ENCODE data around the gene GRIA3. TPM values are rescaled to one million over a fixed set of nuclear protein-coding genes. Genes with fewer than 3 reads are reported as not detected.

Gene GRIA3
- total RNA-seq, 4 donors from 2014 or later = 0.19 to 1.1 (median 0.55) TPM

- TF ChIP-seq, protein P1, sequence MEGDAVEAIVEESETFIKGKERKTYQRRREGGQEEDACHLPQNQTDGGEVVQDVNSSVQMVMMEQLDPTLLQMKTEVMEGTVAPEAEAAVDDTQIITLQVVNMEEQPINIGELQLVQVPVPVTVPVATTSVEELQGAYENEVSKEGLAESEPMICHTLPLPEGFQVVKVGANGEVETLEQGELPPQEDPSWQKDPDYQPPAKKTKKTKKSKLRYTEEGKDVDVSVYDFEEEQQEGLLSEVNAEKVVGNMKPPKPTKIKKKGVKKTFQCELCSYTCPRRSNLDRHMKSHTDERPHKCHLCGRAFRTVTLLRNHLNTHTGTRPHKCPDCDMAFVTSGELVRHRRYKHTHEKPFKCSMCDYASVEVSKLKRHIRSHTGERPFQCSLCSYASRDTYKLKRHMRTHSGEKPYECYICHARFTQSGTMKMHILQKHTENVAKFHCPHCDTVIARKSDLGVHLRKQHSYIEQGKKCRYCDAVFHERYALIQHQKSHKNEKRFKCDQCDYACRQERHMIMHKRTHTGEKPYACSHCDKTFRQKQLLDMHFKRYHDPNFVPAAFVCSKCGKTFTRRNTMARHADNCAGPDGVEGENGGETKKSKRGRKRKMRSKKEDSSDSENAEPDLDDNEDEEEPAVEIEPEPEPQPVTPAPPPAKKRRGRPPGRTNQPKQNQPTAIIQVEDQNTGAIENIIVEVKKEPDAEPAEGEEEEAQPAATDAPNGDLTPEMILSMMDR (IDR thresholded peaks at IDR 0.05) = no peak
- ATAC-seq (ENCODE audit: low FRiP score) = no peak
- no peak for DNase-seq (ENCODE audit: low spot score)
Measured at GRCh38 chrX:123157586-123157985, 26.5 kb upstream of the GRIA3 start.

DNA sequence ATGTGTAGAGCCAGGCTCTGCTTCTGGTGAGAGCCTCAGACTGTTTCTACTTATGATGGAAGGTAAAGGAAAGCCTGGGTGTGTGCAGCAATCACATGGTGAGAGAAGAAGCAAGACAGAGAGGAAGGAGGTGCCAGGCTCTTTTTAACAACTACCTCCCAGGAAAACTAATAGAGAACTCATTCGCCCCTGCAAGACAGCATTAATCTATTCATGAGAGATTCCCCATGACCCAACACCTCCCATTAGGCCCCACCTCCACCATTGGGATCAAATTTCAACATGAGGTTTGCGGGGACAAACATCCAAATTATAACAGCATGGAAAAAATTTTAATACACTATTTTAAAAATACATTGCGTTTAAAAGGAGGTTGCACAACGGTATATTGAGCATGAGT is 24.7 kb upstream of the GRIA3 start:
- no peak for DNase-seq (ENCODE audit: low spot score)
- ATAC-seq (ENCODE audit: low FRiP score) = no peak
- TF ChIP-seq, protein P1 (IDR thresholded peaks at IDR 0.05) = no peak

DNA sequence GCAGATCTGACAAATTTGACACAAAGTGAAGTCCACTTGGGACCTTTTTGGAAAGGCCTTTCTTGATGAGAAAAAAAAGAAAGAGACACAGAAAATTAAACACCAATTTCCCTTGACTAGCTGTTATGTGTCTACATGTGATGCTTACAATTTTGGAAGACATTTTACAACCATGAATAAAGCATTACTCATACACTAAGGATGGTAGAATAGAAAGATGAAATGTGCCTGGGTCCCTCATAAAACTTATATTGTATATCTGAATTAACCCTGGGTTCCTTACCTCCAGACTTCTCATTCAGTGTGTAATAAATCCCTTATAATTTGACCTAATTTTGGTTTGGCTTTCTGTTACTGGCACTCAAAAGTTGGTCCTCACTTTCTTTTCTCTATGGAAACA is 16.5 kb upstream of the GRIA3 start:
- no peak for ATAC-seq (ENCODE audit: low FRiP score)
- TF ChIP-seq, protein P1 (IDR thresholded peaks at IDR 0.05) = no peak
- no peak for DNase-seq (ENCODE audit: low spot score)

GRCh38 chrX:123169247-123169901 is 14.7 kb upstream of the GRIA3 start:
- DNase-seq (ENCODE audit: low spot score) (no peak), ATAC-seq (ENCODE audit: low FRiP score) (no peak)
- TF ChIP-seq, protein P1 (IDR thresholded peaks at IDR 0.05) = no peak

GRCh38 chrX:123170546-123170945 is 13.5 kb upstream of the GRIA3 start:
- ATAC-seq (ENCODE audit: low FRiP score) (no peak), DNase-seq (ENCODE audit: low spot score) (no peak)
- TF ChIP-seq, protein P1 (IDR thresholded peaks at IDR 0.05) = no peak

DNA sequence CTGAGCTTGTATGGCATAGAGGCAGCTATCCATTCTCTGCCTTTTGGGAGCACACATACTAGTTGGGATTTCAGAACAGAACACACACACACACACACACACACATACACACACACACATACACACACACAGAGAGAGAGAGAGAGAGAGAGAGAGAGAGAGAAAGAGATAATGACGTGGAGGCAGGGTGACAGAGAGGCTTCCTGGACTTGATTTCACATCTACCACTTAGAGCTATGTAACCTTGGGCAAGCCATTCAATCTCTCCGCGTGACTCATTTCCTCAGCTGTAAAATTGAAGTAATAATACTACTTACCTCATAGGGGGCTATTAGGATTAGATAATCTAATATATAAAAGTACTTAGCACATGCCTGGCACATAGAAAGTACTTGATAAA is 12.3 kb upstream of the GRIA3 start:
- no peak for ATAC-seq (ENCODE audit: low FRiP score)
- no peak for DNase-seq (ENCODE audit: low spot score)
- TF ChIP-seq, protein P1 (IDR thresholded peaks at IDR 0.05) = no peak

DNA sequence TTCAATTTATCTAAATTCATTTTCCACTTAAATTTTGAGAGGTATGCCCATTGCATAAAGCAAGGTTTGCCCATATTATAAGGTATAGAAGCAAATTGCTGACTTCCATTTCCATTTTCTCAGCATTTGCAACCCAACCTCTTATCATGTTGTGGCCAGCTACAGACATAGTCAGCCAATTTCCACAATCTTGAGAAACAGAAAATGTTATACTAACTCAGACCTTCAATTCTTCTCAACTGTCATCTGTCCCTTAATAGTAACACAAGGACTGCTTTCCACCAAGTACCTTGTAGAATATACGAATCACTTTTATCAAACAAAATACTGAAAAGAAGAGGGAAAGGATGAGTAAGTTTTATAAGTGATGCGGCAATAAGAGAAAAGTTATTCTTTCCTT is 11.2 kb upstream of the GRIA3 start:
- no peak for ATAC-seq (ENCODE audit: low FRiP score)
- no peak for DNase-seq (ENCODE audit: low spot score)
- TF ChIP-seq, protein P1 (IDR thresholded peaks at IDR 0.05) = no peak
